ENCODE measurements around the gene COL27A1. TPM values are rescaled to one million over a fixed set of nuclear protein-coding genes. Genes with fewer than 3 reads are reported as not detected.

COL27A1 gene
- total RNA-seq, 3 donors from 2014 or later = 3.5 to 22.0 (median 6.7) TPM

DNA sequence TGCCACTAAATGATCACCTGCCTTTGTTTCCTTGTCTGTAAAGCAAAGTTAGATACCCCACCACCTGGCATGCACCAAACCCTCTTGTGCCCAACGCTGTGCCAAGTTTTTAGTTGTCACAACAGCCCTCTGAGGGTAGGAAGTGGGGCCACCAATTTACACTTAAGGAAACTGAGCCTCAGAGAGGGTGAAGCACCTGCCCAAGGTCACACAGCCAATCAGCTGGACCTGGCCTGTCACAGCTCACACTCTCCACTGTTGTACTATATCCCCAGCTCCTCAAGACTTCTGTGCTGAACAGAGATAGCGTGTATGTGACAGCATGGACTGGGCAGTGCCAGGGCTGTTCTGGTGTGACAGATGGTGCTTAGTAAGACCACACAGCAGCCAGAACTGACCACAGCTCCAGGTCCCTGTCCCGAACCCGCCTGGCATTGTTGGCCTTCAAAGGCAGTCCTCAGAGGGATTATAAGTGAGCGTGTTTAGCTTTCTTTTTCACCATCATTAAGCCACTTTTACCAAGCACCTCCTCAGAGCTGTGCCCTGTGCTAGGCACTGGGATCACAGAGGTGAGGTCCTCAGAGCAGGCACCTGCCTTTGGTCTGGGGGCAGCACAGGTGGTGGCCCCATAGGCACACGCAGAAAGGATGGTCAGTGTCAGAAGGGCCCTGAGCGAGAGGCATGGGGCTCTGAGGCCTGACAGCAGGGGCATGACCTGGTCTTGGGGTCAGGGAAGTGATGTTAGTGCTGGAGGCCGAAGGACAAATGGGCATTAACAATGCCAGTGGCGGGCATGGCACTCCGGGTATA, 71.1 kb downstream of the COL27A1 start:
- TF ChIP-seq POLR2A (IDR thresholded peaks at IDR 0.05) = no peak
- TF ChIP-seq, protein P1, sequence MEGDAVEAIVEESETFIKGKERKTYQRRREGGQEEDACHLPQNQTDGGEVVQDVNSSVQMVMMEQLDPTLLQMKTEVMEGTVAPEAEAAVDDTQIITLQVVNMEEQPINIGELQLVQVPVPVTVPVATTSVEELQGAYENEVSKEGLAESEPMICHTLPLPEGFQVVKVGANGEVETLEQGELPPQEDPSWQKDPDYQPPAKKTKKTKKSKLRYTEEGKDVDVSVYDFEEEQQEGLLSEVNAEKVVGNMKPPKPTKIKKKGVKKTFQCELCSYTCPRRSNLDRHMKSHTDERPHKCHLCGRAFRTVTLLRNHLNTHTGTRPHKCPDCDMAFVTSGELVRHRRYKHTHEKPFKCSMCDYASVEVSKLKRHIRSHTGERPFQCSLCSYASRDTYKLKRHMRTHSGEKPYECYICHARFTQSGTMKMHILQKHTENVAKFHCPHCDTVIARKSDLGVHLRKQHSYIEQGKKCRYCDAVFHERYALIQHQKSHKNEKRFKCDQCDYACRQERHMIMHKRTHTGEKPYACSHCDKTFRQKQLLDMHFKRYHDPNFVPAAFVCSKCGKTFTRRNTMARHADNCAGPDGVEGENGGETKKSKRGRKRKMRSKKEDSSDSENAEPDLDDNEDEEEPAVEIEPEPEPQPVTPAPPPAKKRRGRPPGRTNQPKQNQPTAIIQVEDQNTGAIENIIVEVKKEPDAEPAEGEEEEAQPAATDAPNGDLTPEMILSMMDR (IDR thresholded peaks at IDR 0.05) = no peak
- no peak for TF ChIP-seq POLR2AphosphoS5 (IDR thresholded peaks at IDR 0.05)
- intact Hi-C loops (cut with DNase I; ENCODE audit: low total_unique reads) = no loop called here
- H3K4me3 ChIP-seq = no peak overlapping the region
- H3K27ac ChIP-seq = no peak overlapping the region
- DNase-seq (ENCODE audit: low spot score in 2 of 2) = no peak
- H3K27me3 ChIP-seq = no peaks in the 10 kb centered on the region
- no peaks in the 10 kb centered on the region for H3K4me1 ChIP-seq
- H3K36me3 ChIP-seq = no peaks in the 10 kb centered on the region
- no peaks in the 10 kb centered on the region for H3K9me3 ChIP-seq

GRCh38 chr9:114227288-114228015, 72.1 kb downstream of the COL27A1 start:
- Histone ChIP-seq H3K27me3 (no peaks in the 10 kb centered on the region), H3K4me3 (no peak overlapping the region), H3K36me3 (no peaks in the 10 kb centered on the region), H3K9me3 (no peaks in the 10 kb centered on the region), H3K4me1 (no peaks in the 10 kb centered on the region), H3K27ac (no peak overlapping the region)
- intact Hi-C loops (cut with DNase I; ENCODE audit: low total_unique reads) = no loop called here
- TF ChIP-seq, protein P1 (IDR thresholded peaks at IDR 0.05) = no peak
- TF ChIP-seq POLR2AphosphoS5 (IDR thresholded peaks at IDR 0.05) = no peak
- no peak for TF ChIP-seq POLR2A (IDR thresholded peaks at IDR 0.05)
- no peak for DNase-seq (ENCODE audit: low spot score in 2 of 2)

DNA sequence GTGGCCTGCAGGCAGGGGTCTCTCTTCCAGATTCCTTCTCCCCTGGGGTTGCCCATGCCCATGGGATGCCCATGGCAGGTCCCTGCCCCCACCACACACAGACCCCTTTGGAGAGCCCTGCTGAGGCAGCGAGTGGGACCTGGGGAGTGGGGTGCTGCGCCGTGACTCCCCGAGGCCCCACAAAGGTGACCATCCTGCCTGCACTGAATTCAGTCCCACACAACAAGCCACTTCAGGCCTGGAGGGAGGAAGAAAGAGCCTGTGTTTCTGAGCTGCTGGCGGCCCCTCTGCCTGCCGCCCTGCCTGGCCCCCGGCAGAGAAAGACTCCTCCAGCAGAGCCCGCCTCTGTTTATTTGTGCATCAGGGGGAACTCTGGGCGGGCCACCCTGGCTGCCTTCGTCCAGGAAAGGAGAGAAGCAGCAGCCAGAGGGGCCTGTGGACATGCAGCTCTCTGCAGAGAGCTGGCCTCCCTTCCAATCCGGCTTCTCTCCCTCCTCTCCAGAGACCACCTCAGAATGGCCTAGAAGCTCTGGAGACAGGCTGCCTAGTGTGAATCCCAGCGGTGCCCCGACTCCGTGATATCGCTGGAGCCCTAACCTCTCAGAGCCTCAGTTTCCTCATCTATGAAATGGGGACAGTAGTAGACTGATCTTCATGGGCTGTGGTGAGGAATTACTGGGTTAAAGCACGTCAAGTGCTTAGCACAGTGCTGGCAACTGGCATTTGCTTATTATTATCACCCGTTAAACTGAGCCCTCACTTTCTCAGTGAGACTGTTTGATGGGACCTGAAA, 72.9 kb downstream of the COL27A1 start:
- H3K27ac ChIP-seq = no peak overlapping the region
- H3K27me3 ChIP-seq = no peaks in the 10 kb centered on the region
- no peak for DNase-seq (ENCODE audit: low spot score in 2 of 2)
- no peaks in the 10 kb centered on the region for H3K36me3 ChIP-seq
- intact Hi-C loops (cut with DNase I; ENCODE audit: low total_unique reads) = no loop called here
- H3K4me1 ChIP-seq = no peaks in the 10 kb centered on the region
- no peak overlapping the region for H3K4me3 ChIP-seq
- no peaks in the 10 kb centered on the region for H3K9me3 ChIP-seq
- TF ChIP-seq POLR2AphosphoS5 (IDR thresholded peaks at IDR 0.05) = no peak
- TF ChIP-seq POLR2A (IDR thresholded peaks at IDR 0.05) = no peak
- TF ChIP-seq, protein P1 (IDR thresholded peaks at IDR 0.05) = no peak

DNA sequence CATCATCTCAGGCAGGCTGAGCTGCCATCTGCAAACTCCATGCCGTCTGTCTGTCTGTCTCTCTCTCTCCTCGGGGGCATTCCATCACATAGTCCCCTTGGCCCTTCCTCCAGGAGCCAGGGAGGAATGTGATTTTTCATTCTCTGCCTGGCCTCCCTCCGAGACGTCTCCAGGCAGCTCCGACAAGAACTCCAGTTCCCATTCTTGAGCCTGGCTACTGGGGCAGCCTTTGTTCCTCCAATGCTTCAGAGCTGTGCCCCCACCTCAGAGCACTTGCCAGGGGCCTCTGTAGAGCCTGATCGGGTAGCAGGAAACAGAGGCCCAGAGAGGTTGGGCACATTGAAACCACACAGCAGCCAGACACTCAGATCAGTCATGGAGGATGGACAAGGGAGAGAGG, 74.0 kb downstream of the COL27A1 start:
- Histone ChIP-seq H3K4me1 (no peaks in the 10 kb centered on the region), H3K9me3 (no peaks in the 10 kb centered on the region), H3K27me3 (no peaks in the 10 kb centered on the region), H3K4me3 (no peak overlapping the region), H3K36me3 (no peaks in the 10 kb centered on the region), H3K27ac (no peak overlapping the region)
- intact Hi-C loops (cut with DNase I; ENCODE audit: low total_unique reads) = loop anchor here (1.0 kb wide), 1 partner anchor 10 kb away; no protein-coding TSS in a partner anchor
- TF ChIP-seq POLR2AphosphoS5 (IDR thresholded peaks at IDR 0.05) (no peak), POLR2A (IDR thresholded peaks at IDR 0.05) (no peak)
- TF ChIP-seq, protein P1 (IDR thresholded peaks at IDR 0.05) = no peak
- DNase-seq (ENCODE audit: low spot score in 2 of 2) = no peak
